Measurements from ENCODE around the gene ENTPD6.

The ENTPD6 gene

GRCh38 chr20:25246182-25246999, 50.9 kb downstream of the ENTPD6 start:
- H3K4me3 ChIP-seq (ENCODE audit: low read depth, low read length), result no peak overlapping the region
- TF ChIP-seq CTCF (IDR thresholded peaks at IDR 0.05; ENCODE audit: borderline replicate concordance, insufficient read depth, low read depth, low read length), result no peak

DNA sequence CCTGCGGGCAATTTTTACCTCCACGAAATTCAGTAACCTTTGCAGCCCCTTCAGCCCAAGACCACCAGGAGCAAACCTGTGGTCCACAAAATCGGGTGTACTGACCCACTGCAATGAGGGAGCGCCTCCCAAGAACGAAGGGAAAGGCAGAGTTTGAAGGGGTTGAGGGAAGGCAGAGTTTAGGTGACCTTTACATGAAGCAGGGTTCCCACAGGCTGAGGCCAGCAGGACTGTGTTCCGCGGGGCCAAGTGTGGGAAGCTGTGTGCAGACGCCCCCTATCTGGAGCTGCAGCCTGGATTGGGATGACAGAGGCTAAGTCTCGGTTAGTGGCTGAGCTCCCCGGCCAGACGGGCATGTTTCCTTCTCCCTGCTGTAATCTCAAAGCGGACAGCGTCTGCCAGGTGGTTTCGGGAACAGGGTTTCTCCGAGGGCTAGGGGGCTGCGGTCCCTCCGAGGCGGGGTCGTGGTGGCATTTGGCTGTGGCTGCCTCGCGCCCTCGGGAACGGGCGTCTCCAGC, 51.5 kb downstream of the ENTPD6 start:
- no peak for TF ChIP-seq CTCF (IDR thresholded peaks at IDR 0.05; ENCODE audit: borderline replicate concordance, insufficient read depth, low read depth, low read length)
- H3K4me3 ChIP-seq (ENCODE audit: low read depth, low read length), result peak overlapping the region; percentile 71

GRCh38 chr20:25247518-25247955, 52.0 kb downstream of the ENTPD6 start:
- H3K4me3 ChIP-seq (ENCODE audit: low read depth, low read length), result peak overlapping the region; percentile 71
- no peak for TF ChIP-seq CTCF (IDR thresholded peaks at IDR 0.05; ENCODE audit: borderline replicate concordance, insufficient read depth, low read depth, low read length)

GRCh38 chr20:25247956-25248785, 52.7 kb downstream of the ENTPD6 start, which contains the start of gene PYGB:
Gene PYGB, plus strand, starts transcription at chr20:25248085. Its CDS starts 94 bp downstream, at chr20:25248179.
- H3K4me3 ChIP-seq (ENCODE audit: low read depth, low read length), result peak within 1 kb of the TSS; percentile 71
- TF ChIP-seq CTCF (IDR thresholded peaks at IDR 0.05; ENCODE audit: borderline replicate concordance, insufficient read depth, low read depth, low read length), result no peak

DNA sequence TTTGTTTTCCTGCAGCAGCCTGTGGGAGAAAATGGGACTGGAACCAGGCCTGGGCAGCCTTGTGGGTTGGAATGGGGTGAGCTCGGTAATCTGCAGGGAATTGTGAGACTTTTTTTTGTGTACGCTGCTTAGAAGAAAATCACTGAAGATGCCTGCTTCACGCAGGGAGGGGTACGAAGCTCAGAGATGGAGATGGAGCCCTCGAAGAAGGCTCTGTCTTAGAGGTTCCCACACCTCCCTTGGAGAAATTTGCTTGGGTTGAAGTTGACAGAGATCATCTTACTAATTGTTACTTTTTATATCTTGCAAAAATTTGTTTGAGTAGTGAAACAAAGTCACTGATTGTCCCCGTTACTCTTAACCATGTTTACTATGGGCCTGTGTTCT, 53.3 kb downstream of the ENTPD6 start:
- TF ChIP-seq CTCF (IDR thresholded peaks at IDR 0.05; ENCODE audit: borderline replicate concordance, insufficient read depth, low read depth, low read length), result no peak
- H3K4me3 ChIP-seq (ENCODE audit: low read depth, low read length), result peak overlapping the region; percentile 71

DNA sequence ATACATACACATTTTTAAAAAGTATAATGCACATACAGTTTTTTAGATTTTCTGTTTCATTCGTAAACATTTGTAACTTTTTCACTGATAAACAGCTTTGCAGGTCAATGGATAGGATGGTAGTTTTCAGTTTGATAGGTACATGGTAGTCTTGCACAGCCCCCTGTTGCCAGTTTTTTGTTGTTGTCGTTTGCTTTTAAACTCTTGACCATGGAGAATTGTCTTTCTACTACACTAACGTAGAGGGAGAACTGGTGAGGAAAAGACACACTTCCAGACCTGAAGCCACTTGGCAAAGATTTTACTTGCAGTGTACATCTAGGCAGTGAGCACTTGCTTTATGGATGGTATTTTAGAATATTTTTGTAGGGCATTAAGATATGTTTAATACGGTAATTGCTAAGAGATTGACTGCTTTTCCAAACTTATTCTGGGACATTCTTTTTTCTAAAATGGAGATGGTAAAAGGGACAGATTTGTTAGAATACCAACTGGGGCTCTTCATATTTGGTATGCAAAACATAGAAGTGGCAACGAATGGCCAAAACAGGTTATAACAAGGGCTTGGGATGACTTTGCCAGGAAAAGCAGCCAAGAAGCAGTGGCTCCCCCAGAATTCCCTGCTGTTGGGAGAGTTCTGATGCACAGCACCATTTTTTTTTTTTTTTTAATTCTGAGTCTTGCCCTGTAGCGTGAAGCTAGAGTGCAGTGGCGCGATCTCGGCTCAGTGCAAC, 53.9 kb downstream of the ENTPD6 start:
- no peak for TF ChIP-seq CTCF (IDR thresholded peaks at IDR 0.05; ENCODE audit: borderline replicate concordance, insufficient read depth, low read depth, low read length)
- H3K4me3 ChIP-seq (ENCODE audit: low read depth, low read length), result no peak overlapping the region
